CD4-positive, alpha-beta T cell treated with Interleukin-21 for 1 hour (primary cell): ENCODE measurements around the gene EGFR.

Experiments used
- DNase-seq: peaks from one replicate; pipeline ENCODE4 v3.0.0-alpha.2; 2020

Gene EGFR

DNA sequence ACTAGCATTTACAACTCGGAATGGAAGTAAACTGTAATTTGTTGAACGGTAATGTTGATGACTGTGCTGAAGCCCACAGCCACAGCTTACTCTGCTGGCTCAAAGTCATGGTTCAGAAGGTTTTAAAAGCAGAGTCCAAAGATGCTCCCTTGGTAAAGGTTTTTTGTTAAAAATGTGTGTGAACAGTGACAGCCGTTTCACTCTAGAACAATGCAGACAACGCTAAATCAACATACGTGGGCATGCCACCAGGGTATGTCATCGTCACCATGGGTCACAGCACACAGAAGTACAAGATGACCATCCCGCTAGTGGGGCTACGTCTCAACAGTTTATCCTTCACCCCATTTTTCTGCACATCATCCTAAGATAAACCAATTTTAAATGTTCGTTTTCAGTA is 239.8 kb downstream of the EGFR start:
- DNase-seq, result no peak

DNA sequence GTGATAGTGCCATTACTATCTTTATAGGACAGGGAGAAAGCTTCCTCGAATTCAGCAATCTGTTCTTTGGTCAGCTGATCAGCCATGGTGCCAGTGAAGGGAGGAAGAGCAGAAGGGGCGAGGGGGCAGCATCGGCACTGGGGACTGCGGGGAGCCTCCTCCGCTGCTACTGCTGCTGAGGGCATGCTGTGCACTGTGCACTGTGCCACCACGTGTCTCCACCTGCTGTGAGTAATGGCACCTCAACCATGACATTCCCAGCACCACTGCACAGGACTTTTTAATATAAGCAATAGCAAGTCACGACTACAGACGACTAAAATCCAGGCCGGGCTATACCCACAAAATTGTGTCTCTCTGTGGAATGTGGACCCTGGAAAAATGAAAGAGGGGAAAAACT is 241.4 kb downstream of the EGFR start:
- DNase-seq, result no peak

DNA sequence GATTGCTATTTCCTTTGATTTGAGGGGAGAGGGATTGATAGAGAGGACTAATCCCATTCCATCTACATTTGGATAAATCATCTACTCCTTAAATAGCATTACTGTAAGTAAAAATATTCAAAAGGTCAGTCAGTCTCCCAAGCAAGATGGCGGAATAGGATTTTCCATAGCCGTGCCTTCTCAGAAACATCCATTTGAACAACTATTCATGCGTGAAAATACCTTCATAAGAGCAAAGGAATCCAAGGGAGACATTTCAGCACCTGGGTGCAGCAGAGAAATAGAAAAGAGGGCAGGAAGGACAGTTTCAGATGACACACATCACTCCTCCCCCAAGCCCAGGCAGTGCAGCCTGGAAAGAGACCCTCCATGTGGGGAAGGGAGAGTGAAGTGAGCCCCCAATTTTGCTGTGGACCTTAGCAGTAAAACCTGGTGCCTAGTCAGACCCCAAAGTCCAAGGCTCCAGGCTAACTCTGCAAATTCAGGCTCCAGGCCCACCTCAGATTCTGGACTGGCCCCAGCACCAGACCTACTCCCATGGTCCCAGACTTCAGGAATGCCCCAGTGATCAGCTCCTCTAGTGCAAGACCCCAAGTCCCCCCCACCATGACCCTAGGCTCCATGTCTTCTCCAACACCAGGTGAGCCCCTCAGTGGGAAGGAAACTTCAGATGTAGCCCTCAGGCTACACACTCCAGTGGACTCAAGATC is 242.0 kb downstream of the EGFR start:
- no peak for DNase-seq
